ENCODE data around the gene SMAD7.
"Not testable (repeated sequence)": the region's sequence is repeated elsewhere in the genome, so short reads cannot be mapped to it uniquely, and the experiment has no call there.

Gene SMAD7

DNA sequence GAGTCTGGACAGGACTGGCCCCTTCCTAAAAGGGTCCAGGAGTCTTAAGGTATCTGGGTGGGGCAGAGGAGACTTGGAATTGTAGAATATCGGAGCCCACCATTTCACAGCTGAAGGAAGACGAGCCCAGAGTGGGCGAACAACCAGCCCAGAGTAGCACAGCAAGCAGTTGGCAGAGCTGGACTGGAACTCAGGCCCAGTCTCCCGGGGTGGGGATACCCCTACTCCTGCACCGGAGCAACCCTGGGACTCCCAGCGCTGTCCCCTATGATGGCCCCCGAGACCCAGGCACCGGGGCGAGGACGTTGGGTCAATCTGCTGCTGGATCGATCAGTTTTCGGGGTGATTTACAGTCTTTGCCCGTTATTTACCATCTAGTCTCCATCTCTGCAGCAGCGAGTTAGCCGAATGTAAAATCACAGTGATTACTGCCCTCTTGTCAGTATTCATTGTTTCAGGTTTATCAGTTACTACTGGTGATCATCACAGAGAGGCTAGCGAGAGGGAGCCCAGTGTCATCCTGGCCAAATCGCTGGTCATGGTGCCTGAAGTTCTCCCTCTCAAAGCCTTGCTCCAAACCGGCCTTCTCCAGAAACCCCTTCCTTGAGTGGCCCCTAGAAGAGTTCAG lies 75.3 kb downstream of the SMAD7 start:
- no peak for DNase-seq

DNA sequence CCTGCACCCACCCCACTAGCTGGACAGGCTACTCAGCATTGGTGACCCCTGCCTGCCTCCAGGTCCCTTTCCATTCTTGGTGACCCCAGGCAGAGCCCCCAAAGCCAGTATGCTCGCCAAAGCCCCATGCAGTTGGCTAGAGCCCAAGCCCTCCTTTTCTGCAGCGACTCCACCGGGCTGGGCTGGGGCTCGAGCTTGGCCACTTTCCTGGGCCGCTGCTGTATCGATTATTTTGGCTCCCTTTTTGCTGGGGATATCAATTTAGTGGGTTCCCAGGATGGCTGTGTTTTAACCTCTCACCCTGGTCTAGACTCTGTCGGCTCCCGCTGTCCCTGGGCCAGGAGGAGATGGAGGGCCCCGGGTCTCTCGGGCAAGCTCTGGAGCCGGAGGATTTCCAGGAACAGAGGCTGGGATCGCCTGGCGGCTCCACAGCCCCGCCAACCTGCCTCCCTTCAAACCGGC lies 76.0 kb downstream of the SMAD7 start:
- DNase-seq, result no peak

DNA sequence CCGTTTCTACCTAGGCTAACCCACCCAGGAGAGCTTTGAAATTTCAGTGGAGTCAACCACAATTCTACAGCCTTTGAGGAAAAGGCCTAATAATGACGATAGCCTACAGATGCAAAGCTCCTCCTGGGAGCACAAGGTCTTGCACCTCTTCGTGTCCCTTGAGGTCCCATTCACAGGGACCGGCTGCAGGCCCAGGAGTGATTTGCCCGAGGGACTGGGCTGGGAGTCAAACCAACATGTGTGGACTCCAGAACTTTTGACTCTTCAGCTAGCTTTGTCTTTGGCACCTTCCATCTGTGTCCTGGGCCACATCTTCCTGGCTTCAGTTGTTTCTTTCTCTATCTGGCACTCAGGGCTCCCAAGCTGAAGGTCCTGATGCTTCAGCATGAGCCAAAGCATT lies 76.5 kb downstream of the SMAD7 start:
- DNase-seq, result no peak

DNA sequence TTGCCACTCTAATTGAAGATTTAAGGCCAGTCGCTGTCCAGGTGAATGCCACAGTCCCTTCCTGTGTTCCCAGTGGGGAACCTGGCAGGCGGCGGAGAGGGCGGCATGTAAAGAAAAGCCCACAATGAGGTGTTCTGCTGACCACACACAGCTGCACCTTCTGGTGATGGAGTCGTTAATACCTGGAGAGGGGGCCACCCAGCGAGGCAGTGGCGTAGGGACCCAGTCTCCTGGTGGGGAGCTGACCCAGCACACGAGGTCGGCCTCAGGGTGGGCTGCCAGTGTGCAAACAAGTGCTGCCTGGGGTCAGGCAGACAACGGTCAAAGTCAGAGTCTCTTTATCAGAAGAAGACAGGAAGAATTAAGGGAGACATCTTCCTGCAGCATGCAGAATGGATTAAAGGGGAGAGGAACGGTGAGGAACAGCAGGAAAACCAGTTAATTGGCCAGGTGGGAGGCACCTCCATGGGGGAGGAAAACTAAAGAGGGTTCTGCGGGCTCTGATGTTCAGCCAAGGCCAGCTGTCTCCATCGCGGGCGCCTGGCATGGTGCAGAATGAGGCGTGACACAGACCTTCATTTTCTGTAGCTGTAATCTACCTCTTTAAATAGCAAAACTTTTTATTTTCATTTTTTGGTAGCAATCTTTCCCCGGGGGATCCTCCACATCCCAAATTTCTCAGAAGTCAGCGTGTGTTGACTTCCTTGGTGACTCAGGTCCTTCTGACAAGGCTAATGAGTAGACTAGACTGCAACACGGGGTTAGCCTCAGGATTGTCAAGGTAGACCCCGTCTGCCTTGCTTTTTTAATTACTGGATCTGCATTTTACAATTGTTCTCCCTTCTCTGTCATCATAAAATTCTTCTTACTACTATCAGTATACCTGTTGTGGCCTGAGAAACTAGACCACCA lies 78.3 kb downstream of the SMAD7 start:
- no peak for DNase-seq

DNA sequence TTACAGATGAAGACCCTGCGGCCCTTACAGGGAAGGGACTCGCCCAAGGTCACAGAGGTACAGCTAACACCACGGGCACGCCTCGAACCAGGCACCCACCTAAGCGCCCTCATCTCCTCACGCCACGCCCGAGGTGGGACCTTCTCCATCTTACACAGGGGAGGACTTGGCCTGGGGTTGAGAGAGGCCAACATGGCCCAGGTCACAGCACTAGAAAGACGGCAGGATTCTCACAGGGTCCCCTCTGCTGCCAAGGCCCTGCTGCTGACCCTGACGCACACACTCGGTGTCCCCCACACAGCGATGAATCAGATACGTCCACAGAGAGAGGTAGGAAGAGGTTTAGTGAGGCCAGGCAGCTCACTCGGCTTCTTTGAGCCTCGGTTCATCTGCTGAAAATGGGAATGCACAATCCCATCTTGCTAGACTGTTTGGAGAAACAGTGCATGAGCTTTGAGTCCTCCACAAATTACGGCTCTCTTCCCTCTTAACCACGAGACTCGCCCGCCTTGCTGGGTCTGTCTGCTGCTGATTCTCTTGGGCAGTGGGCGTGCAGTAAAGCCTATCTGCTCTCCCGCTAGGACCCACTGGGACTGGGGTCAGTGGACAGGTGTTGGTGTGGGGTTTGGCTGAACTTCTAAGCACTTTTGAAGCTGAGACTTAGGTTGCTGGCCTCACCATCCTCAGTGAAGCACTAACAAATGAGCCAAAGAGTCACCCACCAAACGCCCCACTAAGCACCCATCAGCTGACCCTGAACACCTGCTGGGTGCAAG lies 79.2 kb downstream of the SMAD7 start:
- no peak for DNase-seq

DNA sequence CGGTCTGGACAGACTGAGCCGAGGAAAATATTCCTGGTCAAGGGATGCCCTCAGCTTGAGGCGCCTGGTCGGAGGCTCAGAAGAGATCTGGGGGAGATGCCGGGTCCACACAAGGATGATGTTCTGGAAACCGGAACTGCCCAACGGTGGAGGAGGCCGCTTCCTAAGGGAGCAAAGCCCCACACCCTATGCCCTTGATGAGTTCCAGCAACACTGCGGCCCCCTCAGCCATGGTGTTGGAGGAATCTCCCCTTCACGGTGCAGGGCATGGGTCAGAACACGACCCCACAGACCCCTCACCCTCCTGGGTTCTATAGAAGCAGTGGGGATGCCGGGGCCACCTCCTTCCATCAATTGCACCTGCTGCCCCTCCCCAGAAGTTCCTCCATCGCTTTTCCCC lies 79.8 kb downstream of the SMAD7 start:
- not testable (repeated sequence) for DNase-seq
